Cardiac muscle cell (in vitro differentiated cells and primary cell): Measurements from ENCODE around the gene HOXA7. TPM values are rescaled to one million over a fixed set of nuclear protein-coding genes. Genes with fewer than 3 reads are reported as not detected.

Experiments
- DNase-seq, 2 donors: peaks; one replicate each; pipeline versions ENCODE4 v3.0.0 to v3.0.0-alpha.2; 2010 to 2017; ENCODE audit warnings: low read depth in 1 of 2, low spot score in 1 of 2
- H3K27ac ChIP-seq: fragments of 200-600 bp; sonication (generic); 2 replicates; pipeline ENCODE4 v1.5.1; 2016
- H3K27me3 ChIP-seq: fragments of 200-600 bp; sonication (generic); 2 replicates; pipeline ENCODE4 v1.6.0; 2016; ENCODE audit warnings: control low read depth
- H3K36me3 ChIP-seq: fragments of 200-600 bp; sonication (generic); 2 replicates; pipeline ENCODE4 v1.5.1; 2016; ENCODE audit warnings: control low read depth
- H3K4me1 ChIP-seq: fragments of 200-600 bp; sonication (generic); 2 replicates; pipeline ENCODE4 v1.8.1; 2017; ENCODE audit warnings: low read depth, mild to moderate bottlenecking, mixed run types
- H3K4me3 ChIP-seq: fragments of 200-600 bp; sonication (generic); 2 replicates; pipeline ENCODE4 v1.5.1; 2016; ENCODE audit warnings: mild to moderate bottlenecking
- H3K9me3 ChIP-seq: fragments of 200-600 bp; sonication (generic); 2 replicates; pipeline ENCODE4 v1.5.1; 2017; ENCODE audit warnings: low read depth, mild to moderate bottlenecking, control low read depth
- polyA plus RNA-seq: library from polyadenylated mRNA; unstranded; fragments of >200 nt; fragmentation: Nextera tagmentation; extraction: Ambion mirVana; gene quantifications from 2 replicates; pipeline ENCODE4 v1.2.1, GENCODE V29; 2016
- total RNA-seq: library from RNA; depleted of rRNA; stranded (reverse); fragments of >200 nt; gene quantifications from 2 replicates; pipeline ENCODE4 v1.2.3, GENCODE V29; 2016
- TF ChIP-seq, protein P1 (sequence below): IDR thresholded peaks from 2 replicates; pipeline ENCODE4 v1.5.1; 2012; ENCODE audit warnings: low read depth, mild to moderate bottlenecking, low read length

The HOXA7 gene
- total and polyA plus RNA-seq, 2 experiments from 2014 or later: not detected

DNA sequence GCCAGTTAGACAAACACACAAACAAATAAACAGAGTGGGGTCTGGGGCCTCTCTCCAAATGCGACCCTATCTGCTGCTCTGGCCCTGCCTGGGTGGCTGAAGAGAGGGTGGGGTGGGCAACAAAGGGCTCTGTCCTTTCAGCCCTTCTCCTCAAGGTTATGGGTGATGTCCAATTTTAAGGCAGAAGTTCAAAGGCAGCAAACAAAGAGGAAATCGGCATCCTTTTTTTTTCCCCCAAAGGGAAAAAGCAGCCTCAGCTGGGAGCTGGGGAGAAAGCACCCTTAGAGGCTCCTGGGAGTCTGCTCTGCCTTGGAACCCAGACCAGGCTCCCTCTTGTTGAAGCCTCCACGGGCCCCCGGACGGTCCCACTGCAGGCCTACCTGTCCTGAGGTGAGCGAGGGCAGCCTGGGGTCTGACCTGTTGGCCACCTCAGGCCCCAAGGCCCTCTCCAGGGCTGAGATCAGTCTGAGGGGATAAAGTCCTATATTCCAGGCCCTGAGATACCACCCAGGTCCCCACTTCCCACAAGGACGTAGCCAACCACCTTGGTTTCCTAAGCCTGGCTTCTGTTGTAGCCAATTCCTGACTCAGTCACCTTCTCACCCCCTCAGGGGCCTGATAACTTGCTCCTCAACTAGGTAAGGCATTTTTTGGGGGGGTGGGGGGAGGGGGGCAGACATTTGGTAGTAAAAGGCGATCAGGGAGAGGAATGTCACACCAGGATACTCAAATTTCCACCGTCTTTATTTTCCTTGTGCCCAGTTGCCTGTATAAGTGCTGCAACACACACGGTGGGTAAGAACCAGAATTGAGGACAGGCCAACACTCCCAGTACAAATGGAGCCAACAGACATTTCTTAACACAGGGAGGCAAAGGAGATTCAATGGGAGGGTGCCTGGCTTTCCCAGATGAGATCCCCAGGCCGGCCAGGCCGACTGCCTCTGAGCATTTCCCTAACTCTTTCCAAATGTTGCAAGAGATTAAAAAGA, 24.3 kb upstream of the HOXA7 start:
- TF ChIP-seq, protein P1, sequence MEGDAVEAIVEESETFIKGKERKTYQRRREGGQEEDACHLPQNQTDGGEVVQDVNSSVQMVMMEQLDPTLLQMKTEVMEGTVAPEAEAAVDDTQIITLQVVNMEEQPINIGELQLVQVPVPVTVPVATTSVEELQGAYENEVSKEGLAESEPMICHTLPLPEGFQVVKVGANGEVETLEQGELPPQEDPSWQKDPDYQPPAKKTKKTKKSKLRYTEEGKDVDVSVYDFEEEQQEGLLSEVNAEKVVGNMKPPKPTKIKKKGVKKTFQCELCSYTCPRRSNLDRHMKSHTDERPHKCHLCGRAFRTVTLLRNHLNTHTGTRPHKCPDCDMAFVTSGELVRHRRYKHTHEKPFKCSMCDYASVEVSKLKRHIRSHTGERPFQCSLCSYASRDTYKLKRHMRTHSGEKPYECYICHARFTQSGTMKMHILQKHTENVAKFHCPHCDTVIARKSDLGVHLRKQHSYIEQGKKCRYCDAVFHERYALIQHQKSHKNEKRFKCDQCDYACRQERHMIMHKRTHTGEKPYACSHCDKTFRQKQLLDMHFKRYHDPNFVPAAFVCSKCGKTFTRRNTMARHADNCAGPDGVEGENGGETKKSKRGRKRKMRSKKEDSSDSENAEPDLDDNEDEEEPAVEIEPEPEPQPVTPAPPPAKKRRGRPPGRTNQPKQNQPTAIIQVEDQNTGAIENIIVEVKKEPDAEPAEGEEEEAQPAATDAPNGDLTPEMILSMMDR: no peak
- no peak for DNase-seq
- Histone ChIP-seq H3K27ac (no peak overlapping the region), H3K9me3 (no peaks in the 10 kb centered on the region), H3K4me3 (no peak overlapping the region), H3K4me1 (peaks cover 3% of the 10 kb centered on the region), H3K27me3 (peaks cover 100% of the 10 kb centered on the region), H3K36me3 (no peaks in the 10 kb centered on the region)

DNA sequence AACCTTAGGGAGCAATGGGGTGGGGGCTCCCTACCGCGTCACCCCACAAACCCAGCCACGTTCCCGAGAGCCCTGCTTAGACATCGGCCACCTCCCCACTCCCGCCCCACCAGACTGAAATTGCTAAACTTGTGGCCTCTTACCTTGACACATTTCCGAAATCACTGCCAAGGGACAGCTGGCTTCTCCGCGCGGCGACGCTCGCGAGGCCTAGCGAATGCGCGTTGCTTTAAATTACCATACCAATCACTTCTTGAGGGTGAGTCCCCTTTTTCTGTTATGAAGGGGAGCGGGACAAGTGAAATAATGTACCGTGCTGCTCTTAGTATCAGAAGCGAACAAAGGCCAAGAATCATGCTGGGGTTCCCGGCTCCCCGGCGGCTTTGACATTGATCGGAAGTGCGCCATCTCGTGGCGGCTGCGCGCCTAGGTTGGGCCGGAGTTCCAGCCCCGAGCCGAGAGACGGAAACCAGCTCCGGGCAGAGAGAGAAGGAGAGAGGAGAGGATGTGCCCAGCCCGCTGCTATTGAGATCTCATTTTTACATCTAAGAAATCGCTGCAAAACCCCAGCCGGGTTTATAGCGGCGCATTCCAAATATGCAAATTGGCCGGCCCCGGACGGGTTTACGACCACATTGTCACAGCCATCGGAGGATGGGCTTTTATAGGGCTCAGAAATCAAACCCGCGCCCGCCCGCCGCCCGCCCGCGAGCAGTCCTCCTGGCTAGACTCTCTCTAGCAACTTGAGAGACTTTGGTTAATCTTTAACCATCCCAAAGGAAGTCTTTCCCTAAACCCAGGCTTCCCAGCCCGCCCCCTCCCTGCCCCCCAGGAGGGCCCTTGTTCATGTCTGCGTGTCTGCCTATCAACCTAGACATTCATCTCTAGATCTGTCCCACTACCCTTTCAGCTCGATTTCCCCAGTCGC, 23.3 kb upstream of the HOXA7 start:
- TF ChIP-seq, protein P1: peak; percentile 89
- peak; percentile 63 for DNase-seq
- H3K27ac ChIP-seq: no peak overlapping the region
- no peaks in the 10 kb centered on the region for H3K36me3 ChIP-seq
- H3K4me3 ChIP-seq: no peak overlapping the region
- peaks cover 100% of the 10 kb centered on the region for H3K27me3 ChIP-seq
- no peaks in the 10 kb centered on the region for H3K9me3 ChIP-seq
- H3K4me1 ChIP-seq: peaks cover 3% of the 10 kb centered on the region

GRCh38 chr7:27179030-27179429, 22.6 kb upstream of the HOXA7 start:
- H3K4me1 ChIP-seq: peaks cover 3% of the 10 kb centered on the region
- H3K36me3 ChIP-seq: no peaks in the 10 kb centered on the region
- H3K9me3 ChIP-seq: no peaks in the 10 kb centered on the region
- TF ChIP-seq, protein P1: no peak
- H3K27ac ChIP-seq: no peak overlapping the region
- no peak overlapping the region for H3K4me3 ChIP-seq
- no peak for DNase-seq
- H3K27me3 ChIP-seq: peaks cover 100% of the 10 kb centered on the region

DNA sequence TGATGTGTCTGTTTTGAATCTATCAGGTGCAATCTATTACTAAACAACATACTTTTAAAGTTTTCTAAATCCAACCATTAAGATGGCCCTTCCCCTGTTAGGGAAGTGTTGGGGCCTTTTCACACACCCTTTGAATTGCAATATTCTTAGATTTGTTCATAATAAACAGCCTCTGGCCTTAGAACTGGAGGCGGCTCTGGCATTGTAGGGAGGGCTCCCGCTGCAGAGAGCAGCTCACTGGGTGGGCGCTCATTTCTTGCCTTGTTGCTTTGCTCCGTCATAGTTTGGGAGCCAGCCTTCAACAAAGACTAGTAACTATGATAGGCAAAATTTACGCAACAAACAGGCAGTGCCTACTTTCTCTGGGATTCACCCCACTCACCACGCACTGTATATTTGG, 21.9 kb upstream of the HOXA7 start:
- Histone ChIP-seq H3K36me3 (no peaks in the 10 kb centered on the region), H3K27me3 (peaks cover 100% of the 10 kb centered on the region), H3K4me1 (no peaks in the 10 kb centered on the region), H3K27ac (no peak overlapping the region), H3K9me3 (no peaks in the 10 kb centered on the region), H3K4me3 (no peak overlapping the region)
- TF ChIP-seq, protein P1: no peak
- DNase-seq: no peak

DNA sequence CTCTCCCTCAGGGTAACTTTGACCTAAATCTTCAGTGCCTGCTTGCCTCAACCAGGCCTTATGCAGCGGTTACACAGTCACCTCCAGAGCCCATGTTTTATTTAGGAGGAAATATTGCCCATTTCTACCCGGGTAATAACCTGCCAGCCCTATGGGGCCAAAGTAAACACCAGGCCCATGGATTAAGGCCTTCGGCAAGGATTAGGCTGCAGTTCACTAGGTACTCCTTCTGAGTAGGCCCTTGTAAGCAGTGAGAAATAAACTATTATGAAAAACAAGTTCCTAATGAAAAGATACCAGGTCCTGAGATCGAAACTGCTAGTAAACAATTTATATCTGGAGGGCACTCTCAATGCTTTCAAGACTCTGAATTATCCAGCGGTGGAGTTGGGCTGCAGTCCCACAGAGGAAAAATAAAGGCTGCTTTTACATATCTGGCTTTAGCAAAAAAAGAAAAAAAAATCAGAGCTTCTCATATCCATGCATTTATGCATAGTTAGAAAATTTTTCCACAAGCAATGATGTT, 21.4 kb upstream of the HOXA7 start:
- DNase-seq: no peak
- no peaks in the 10 kb centered on the region for H3K4me1 ChIP-seq
- no peak overlapping the region for H3K4me3 ChIP-seq
- no peaks in the 10 kb centered on the region for H3K9me3 ChIP-seq
- no peaks in the 10 kb centered on the region for H3K36me3 ChIP-seq
- no peak overlapping the region for H3K27ac ChIP-seq
- TF ChIP-seq, protein P1: no peak
- peaks cover 100% of the 10 kb centered on the region for H3K27me3 ChIP-seq
